Measurements from ENCODE around the gene CRYBA2. TPM values are rescaled to one million over a fixed set of nuclear protein-coding genes. Genes with fewer than 3 reads are reported as not detected.

CRYBA2 gene
- total RNA-seq, 1 experiment from 2014 or later = not detected

DNA sequence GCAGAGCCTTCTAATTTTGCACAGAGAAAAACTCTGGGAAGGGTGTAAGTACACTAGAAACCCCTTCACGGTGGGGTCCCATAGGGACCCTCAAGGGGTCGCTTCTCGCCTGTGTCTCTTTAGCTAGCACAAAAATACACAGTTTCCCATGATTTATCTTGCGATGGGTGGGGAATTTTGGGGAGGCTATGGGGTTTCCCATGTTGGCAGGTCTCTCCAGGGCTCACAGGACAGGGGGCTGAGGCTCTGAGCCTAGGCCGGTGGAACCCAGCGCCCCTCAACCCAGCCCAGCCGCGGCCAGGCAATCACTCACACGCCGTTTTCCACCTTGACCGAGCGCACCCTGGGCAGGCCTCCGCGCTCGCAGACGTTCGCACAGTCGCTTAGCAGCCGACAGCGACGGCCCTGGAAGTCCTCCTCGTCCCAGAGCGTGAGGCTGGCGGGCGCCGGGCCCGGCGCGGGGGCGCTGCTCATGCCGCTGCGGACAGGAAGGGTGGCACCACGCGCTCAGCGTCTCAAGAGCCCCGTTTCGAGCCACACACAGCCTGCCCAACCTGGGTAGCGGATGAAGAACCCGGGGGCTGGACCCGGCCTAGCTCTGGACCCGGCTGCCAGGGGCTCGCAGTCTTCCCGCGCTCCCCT is 398 bp downstream of the CRYBA2 start:
- intact Hi-C loops (cut with micrococcal nuclease; ENCODE audit: unreplicated experiment) (loop anchor here (10.0 kb wide), 1 partner anchor 162 kb away; no protein-coding TSS in a partner anchor), in situ Hi-C loops (cut with HindIII; ENCODE audit: low pct_unique_long_range_greater_than_20kb, low sequenced_read_pairs) (no loop called here)
- ATAC-seq = no peak
- no peak overlapping the region for H3K4me3 ChIP-seq (ENCODE audit: low read depth in 2 of 2, low read length in 2 of 2)
- 0 out of 2 replicates have a peak, but pooled peaks cover 4% of the 10 kb centered on the region for H3K4me1 ChIP-seq (ENCODE audit: control insufficient read depth, insufficient read depth, low read length)
- no TSS peak for BruUV-seq (replicated peaks)
- no peaks in the 10 kb centered on the region for H3K36me3 ChIP-seq (ENCODE audit: control insufficient read depth, insufficient read depth, low read length)
- H3K27me3 ChIP-seq (ENCODE audit: control insufficient read depth, insufficient read depth, low read length) = peaks cover 2% of the 10 kb centered on the region; the same call in 1 of the 2 replicates
- H3K9me3 ChIP-seq (ENCODE audit: control insufficient read depth, insufficient read depth, low read depth, low read length) = no peaks in the 10 kb centered on the region
- H3K27ac ChIP-seq (ENCODE audit: low read length) = no peak overlapping the region
- POLR2A ChIA-PET = no interaction called here
- CTCF ChIA-PET = interaction anchor here (1.0 kb wide), 1 partner anchor 11 kb away, joined by 4 read pairs; no protein-coding TSS in a partner anchor
- DNase-seq (ENCODE audit: low read depth, low spot score) = no peak
- TF ChIP-seq SIN3A (IDR thresholded peaks at IDR 0.05; ENCODE audit: borderline replicate concordance, insufficient read depth, low read depth, low read length) (no peak), POLR2AphosphoS5 (IDR thresholded peaks at IDR 0.05; ENCODE audit: low read depth, low read length) (no peak), TCF7L2 (IDR thresholded peaks at IDR 0.05; ENCODE audit: low read depth, low read length) (no peak)
- TF ChIP-seq, protein P1, sequence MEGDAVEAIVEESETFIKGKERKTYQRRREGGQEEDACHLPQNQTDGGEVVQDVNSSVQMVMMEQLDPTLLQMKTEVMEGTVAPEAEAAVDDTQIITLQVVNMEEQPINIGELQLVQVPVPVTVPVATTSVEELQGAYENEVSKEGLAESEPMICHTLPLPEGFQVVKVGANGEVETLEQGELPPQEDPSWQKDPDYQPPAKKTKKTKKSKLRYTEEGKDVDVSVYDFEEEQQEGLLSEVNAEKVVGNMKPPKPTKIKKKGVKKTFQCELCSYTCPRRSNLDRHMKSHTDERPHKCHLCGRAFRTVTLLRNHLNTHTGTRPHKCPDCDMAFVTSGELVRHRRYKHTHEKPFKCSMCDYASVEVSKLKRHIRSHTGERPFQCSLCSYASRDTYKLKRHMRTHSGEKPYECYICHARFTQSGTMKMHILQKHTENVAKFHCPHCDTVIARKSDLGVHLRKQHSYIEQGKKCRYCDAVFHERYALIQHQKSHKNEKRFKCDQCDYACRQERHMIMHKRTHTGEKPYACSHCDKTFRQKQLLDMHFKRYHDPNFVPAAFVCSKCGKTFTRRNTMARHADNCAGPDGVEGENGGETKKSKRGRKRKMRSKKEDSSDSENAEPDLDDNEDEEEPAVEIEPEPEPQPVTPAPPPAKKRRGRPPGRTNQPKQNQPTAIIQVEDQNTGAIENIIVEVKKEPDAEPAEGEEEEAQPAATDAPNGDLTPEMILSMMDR (IDR thresholded peaks at IDR 0.05) = no peak
- TF ChIP-seq, protein P2, sequence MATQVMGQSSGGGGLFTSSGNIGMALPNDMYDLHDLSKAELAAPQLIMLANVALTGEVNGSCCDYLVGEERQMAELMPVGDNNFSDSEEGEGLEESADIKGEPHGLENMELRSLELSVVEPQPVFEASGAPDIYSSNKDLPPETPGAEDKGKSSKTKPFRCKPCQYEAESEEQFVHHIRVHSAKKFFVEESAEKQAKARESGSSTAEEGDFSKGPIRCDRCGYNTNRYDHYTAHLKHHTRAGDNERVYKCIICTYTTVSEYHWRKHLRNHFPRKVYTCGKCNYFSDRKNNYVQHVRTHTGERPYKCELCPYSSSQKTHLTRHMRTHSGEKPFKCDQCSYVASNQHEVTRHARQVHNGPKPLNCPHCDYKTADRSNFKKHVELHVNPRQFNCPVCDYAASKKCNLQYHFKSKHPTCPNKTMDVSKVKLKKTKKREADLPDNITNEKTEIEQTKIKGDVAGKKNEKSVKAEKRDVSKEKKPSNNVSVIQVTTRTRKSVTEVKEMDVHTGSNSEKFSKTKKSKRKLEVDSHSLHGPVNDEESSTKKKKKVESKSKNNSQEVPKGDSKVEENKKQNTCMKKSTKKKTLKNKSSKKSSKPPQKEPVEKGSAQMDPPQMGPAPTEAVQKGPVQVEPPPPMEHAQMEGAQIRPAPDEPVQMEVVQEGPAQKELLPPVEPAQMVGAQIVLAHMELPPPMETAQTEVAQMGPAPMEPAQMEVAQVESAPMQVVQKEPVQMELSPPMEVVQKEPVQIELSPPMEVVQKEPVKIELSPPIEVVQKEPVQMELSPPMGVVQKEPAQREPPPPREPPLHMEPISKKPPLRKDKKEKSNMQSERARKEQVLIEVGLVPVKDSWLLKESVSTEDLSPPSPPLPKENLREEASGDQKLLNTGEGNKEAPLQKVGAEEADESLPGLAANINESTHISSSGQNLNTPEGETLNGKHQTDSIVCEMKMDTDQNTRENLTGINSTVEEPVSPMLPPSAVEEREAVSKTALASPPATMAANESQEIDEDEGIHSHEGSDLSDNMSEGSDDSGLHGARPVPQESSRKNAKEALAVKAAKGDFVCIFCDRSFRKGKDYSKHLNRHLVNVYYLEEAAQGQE (IDR thresholded peaks at IDR 0.05; ENCODE audit: insufficient read depth in 1 of 2, low read depth in 2 of 2, low read length in 1 of 2) = no peak

DNA sequence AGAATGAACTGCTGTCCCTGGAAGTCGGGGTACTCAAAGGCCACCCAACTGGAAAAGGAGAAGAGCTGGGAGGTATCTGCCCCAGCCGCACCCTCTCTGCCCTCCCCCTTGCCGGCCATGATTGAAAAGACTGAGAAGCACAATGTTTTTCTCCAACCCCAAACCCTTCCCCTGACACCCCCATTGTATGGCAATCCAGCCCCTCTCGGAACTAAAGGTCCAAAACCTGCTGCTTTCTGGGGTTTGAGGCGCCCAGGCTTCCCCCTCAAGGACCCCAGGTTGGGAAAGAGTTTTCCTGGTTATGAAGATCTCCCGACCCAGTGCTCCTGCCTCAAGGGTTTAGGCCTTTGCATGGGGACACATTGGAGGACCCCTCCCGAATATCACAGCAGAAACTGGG is 1.0 kb downstream of the CRYBA2 start:
- no peak overlapping the region for H3K4me3 ChIP-seq (ENCODE audit: low read depth in 2 of 2, low read length in 2 of 2)
- H3K36me3 ChIP-seq (ENCODE audit: control insufficient read depth, insufficient read depth, low read length) = no peaks in the 10 kb centered on the region
- no peaks in the 10 kb centered on the region for H3K9me3 ChIP-seq (ENCODE audit: control insufficient read depth, insufficient read depth, low read depth, low read length)
- in situ Hi-C loops (cut with HindIII; ENCODE audit: low pct_unique_long_range_greater_than_20kb, low sequenced_read_pairs) = no loop called here
- TF ChIP-seq POLR2AphosphoS5 (IDR thresholded peaks at IDR 0.05; ENCODE audit: low read depth, low read length) = no peak
- TF ChIP-seq, protein P2 (IDR thresholded peaks at IDR 0.05; ENCODE audit: insufficient read depth in 1 of 2, low read depth in 2 of 2, low read length in 1 of 2) = no peak
- DNase-seq (ENCODE audit: low read depth, low spot score) (no peak), ATAC-seq (no peak)
- H3K4me1 ChIP-seq (ENCODE audit: control insufficient read depth, insufficient read depth, low read length) = 0 out of 2 replicates have a peak, but pooled peaks cover 4% of the 10 kb centered on the region
- intact Hi-C loops (cut with micrococcal nuclease; ENCODE audit: unreplicated experiment) = loop anchor here (10.0 kb wide), 1 partner anchor 163 kb away; no protein-coding TSS in a partner anchor
- BruUV-seq (replicated peaks) = no TSS peak
- H3K27me3 ChIP-seq (ENCODE audit: control insufficient read depth, insufficient read depth, low read length) = peaks cover 2% of the 10 kb centered on the region; the same call in 1 of the 2 replicates
- ChIA-PET CTCF (interaction anchor here (1.0 kb wide), 1 partner anchor 11 kb away, joined by 4 read pairs; no protein-coding TSS in a partner anchor), POLR2A (no interaction called here)
- no peak overlapping the region for H3K27ac ChIP-seq (ENCODE audit: low read length)
